T-helper 17 cell (primary cell): ENCODE data around the gene YIF1A. TPM values are rescaled to one million over a fixed set of nuclear protein-coding genes. Genes with fewer than 3 reads are reported as not detected.

Experiments used
- ATAC-seq: fragments of 150-1000 bp; cut with Tn5 transposase; 2 replicates; pipeline ENCODE4 v1.10.0; 2021; ENCODE audit warnings: mild to moderate bottlenecking, moderate library complexity
- DNase-seq, 3 donors: peaks; one replicate each; pipeline versions ENCODE4 v3.0.0 to v3.0.0-alpha.2; 2020 to 2021
- H3K9me3 ChIP-seq: one replicate; pipeline ENCODE4 v1.7.0; 2013; ENCODE audit warnings: low read length, mild to moderate bottlenecking; ENCODE audit not compliant: control insufficient read depth, poor library complexity, severe bottlenecking
- H3K27ac Mint-ChIP-seq: one replicate; pipeline ENCODE4 v1.8.0; 2022; ENCODE audit warnings: mild to moderate bottlenecking, moderate library complexity, mixed read lengths
- H3K27me3 Mint-ChIP-seq: one replicate; pipeline ENCODE4 v1.8.0; 2022; ENCODE audit warnings: mixed read lengths
- H3K36me3 Mint-ChIP-seq: one replicate; pipeline ENCODE4 v1.8.0; 2022; ENCODE audit warnings: low read depth, mixed read lengths
- H3K4me1 Mint-ChIP-seq: one replicate; pipeline ENCODE4 v1.8.0; 2022; ENCODE audit warnings: mild to moderate bottlenecking, mixed read lengths
- H3K4me3 Mint-ChIP-seq: one replicate; pipeline ENCODE4 v1.8.0; 2022; ENCODE audit warnings: mild to moderate bottlenecking, moderate library complexity, mixed read lengths
- total RNA-seq, 4 donors: library from RNA in 2 of 4; stranded (reverse) in 2 of 4; gene quantifications; one replicate each; pipeline ENCODE4 v1.2.3 and lab custom pipeline; 2022 to 2026

The YIF1A gene
- total RNA-seq (10 to 100 TPM; 32.6 to 35.1 TPM), total RNA-seq (lab: John Stamatoyannopoulos, UW) (19.5 to 30.4 reads per million in 2 donors)

GRCh38 chr11:66288671-66289547 lies at the start of gene YIF1A:
YIF1A (minus strand) TSS chr11:66289143; CDS start chr11:66288985, 158 bp downstream.
- ATAC-seq (peak; percentile 91), DNase-seq (peak; percentile 97 to 98 (median 97))
- H3K4me3 Mint-ChIP-seq: peak within 1 kb of the TSS; percentile 90
- no peaks in the 10 kb centered on the region for H3K36me3 Mint-ChIP-seq
- peaks cover 14% of the 10 kb centered on the region for H3K27me3 Mint-ChIP-seq
- H3K4me1 Mint-ChIP-seq: peaks cover 29% of the 10 kb centered on the region
- peak within 1 kb of the TSS; percentile 89 for H3K27ac Mint-ChIP-seq
- no peaks in the 10 kb centered on the region for H3K9me3 ChIP-seq

- Mint-ChIP-seq H3K27me3 (no peaks in the 10 kb centered on the region), H3K27ac (peak overlapping the region; percentile 67), H3K36me3 (peaks cover 6% of the 10 kb centered on the region), H3K4me1 (peaks cover 16% of the 10 kb centered on the region), H3K4me3 (peak overlapping the region; percentile 28)
- no peak for ATAC-seq
- no peaks in the 10 kb centered on the region for H3K9me3 ChIP-seq
- no peak for DNase-seq
These were observed 48.4 kb upstream of the YIF1A start for GRCh38 chr11:66337103-66337899.

GRCh38 chr11:66336234-66337102 lies 47.5 kb upstream of the YIF1A start, which contains the start of gene RIN1:
RIN1 (minus strand) TSS chr11:66336434; CDS start chr11:66336402, 32 bp downstream.
- Mint-ChIP-seq H3K4me3 (peak within 1 kb of the TSS; percentile 91), H3K4me1 (peaks cover 11% of the 10 kb centered on the region)

GRCh38 chr11:66335531-66336233 lies 46.7 kb upstream of the YIF1A start:
- Mint-ChIP-seq H3K36me3 (peaks cover 2% of the 10 kb centered on the region), H3K27ac (peak overlapping the region; percentile 67), H3K4me1 (peaks cover 11% of the 10 kb centered on the region), H3K27me3 (no peaks in the 10 kb centered on the region), H3K4me3 (peak overlapping the region; percentile 91)
- ATAC-seq (peak; percentile 12), DNase-seq (no peak)
- H3K9me3 ChIP-seq: no peaks in the 10 kb centered on the region

More at GRCh38 chr11:66336234-66337102, 47.5 kb upstream of the YIF1A start, which contains the start of gene RIN1:
- DNase-seq (no peak), ATAC-seq (peak; percentile 78)
- Mint-ChIP-seq H3K36me3 (peaks cover 3% of the 10 kb centered on the region), H3K27ac (peak within 1 kb of the TSS; percentile 67), H3K27me3 (no peaks in the 10 kb centered on the region)
- H3K9me3 ChIP-seq: no peaks in the 10 kb centered on the region

- H3K36me3 Mint-ChIP-seq: peaks cover 2% of the 10 kb centered on the region
- peaks cover 11% of the 10 kb centered on the region for H3K4me1 Mint-ChIP-seq
- no peaks in the 10 kb centered on the region for H3K9me3 ChIP-seq
- no peaks in the 10 kb centered on the region for H3K27me3 Mint-ChIP-seq
- ATAC-seq (no peak), DNase-seq (no peak)
- peak overlapping the region; percentile 82 for H3K4me3 Mint-ChIP-seq
- peak overlapping the region; percentile 27 for H3K27ac Mint-ChIP-seq
These were observed 45.9 kb upstream of the YIF1A start for GRCh38 chr11:66334605-66335442.

- no peaks in the 10 kb centered on the region for H3K9me3 ChIP-seq
- peaks cover 2% of the 10 kb centered on the region for H3K36me3 Mint-ChIP-seq
- ATAC-seq: no peak
- DNase-seq: no peak
- H3K27ac Mint-ChIP-seq: no peak overlapping the region
- peaks cover 11% of the 10 kb centered on the region for H3K4me1 Mint-ChIP-seq
- no peaks in the 10 kb centered on the region for H3K27me3 Mint-ChIP-seq
- H3K4me3 Mint-ChIP-seq: no peak overlapping the region
These were observed 45.1 kb upstream of the YIF1A start for GRCh38 chr11:66333896-66334604.

- Mint-ChIP-seq H3K4me1 (peaks cover 14% of the 10 kb centered on the region), H3K27me3 (no peaks in the 10 kb centered on the region), H3K27ac (no peak overlapping the region), H3K4me3 (no peak overlapping the region), H3K36me3 (no peaks in the 10 kb centered on the region)
- no peaks in the 10 kb centered on the region for H3K9me3 ChIP-seq
- no peak for ATAC-seq
- DNase-seq: no peak
These were observed 44.4 kb upstream of the YIF1A start for GRCh38 chr11:66333220-66333877.

- Mint-ChIP-seq H3K36me3 (no peaks in the 10 kb centered on the region), H3K4me3 (no peak overlapping the region), H3K4me1 (peaks cover 20% of the 10 kb centered on the region), H3K27me3 (no peaks in the 10 kb centered on the region), H3K27ac (no peak overlapping the region)
- no peak for DNase-seq
- no peaks in the 10 kb centered on the region for H3K9me3 ChIP-seq
- ATAC-seq: no peak
These were observed 43.7 kb upstream of the YIF1A start for GRCh38 chr11:66332371-66333219.

- Mint-ChIP-seq H3K27me3 (no peaks in the 10 kb centered on the region), H3K27ac (no peak overlapping the region), H3K4me3 (no peak overlapping the region)
These were observed 42.8 kb upstream of the YIF1A start for GRCh38 chr11:66331542-66332370.

More at GRCh38 chr11:66331542-66332370, 42.8 kb upstream of the YIF1A start:
- no peaks in the 10 kb centered on the region for H3K36me3 Mint-ChIP-seq
- no peaks in the 10 kb centered on the region for H3K9me3 ChIP-seq
- peaks cover 23% of the 10 kb centered on the region for H3K4me1 Mint-ChIP-seq
- DNase-seq (no peak), ATAC-seq (no peak)
